HEK293T (cell line): ENCODE data around the gene DNAJC17.

ENCODE experiments used
- CTCF ChIA-PET: fragments of 350-600 bp; formaldehyde crosslinking; extraction: SDS; loops from one replicate; lab custom pipeline; 2021; ENCODE audit warnings: antibody characterized with exemption, inconsistent platforms; lab: Yijun Ruan, JAX
- POLR2A ChIA-PET: fragments of 350-600 bp; formaldehyde crosslinking; extraction: SDS; loops from one replicate; lab custom pipeline; 2020; ENCODE audit warnings: antibody characterized with exemption, inconsistent platforms; lab: Yijun Ruan, JAX
- DNase-seq: peaks from one replicate; pipeline ENCODE4 v3.0.0; 2012; ENCODE audit warnings: mixed read lengths; ENCODE audit errors: extremely low spot score
- ARNT ChIP-seq: fragments of 450-650 bp; IDR thresholded peaks from 2 replicates; pipeline ENCODE4 v1.6.1; 2017; ENCODE audit warnings: mild to moderate bottlenecking
- BHLHE40 ChIP-seq: fragments of 450-650 bp; IDR thresholded peaks from 2 replicates; pipeline ENCODE4 v1.6.1; 2016; ENCODE audit warnings: mild to moderate bottlenecking, moderate library complexity, borderline replicate concordance
- CTBP1 ChIP-seq: fragments of 450-650 bp; IDR thresholded peaks from 2 replicates; pipeline ENCODE4 v1.6.1; 2016; ENCODE audit warnings: borderline replicate concordance
- ELF4 ChIP-seq: fragments of 450-650 bp; IDR thresholded peaks from 2 replicates; pipeline ENCODE4 v1.6.1; 2017; ENCODE audit warnings: antibody characterized with exemption
- FOXA1 ChIP-seq: fragments of 450-650 bp; IDR thresholded peaks from 2 replicates; pipeline ENCODE4 v1.6.1; 2016; ENCODE audit warnings: mild to moderate bottlenecking
- FOXK2 ChIP-seq: fragments of 450-650 bp; IDR thresholded peaks from 2 replicates; pipeline ENCODE4 v1.6.1; 2016; ENCODE audit warnings: mild to moderate bottlenecking
- FOXM1 ChIP-seq: fragments of 450-650 bp; IDR thresholded peaks from 2 replicates; pipeline ENCODE4 v1.6.1; 2017; ENCODE audit warnings: mild to moderate bottlenecking, borderline replicate concordance
- HDGF ChIP-seq: fragments of 450-650 bp; IDR thresholded peaks from 2 replicates; pipeline ENCODE4 v1.6.1; 2017; ENCODE audit warnings: antibody characterized with exemption, borderline replicate concordance
- L3MBTL2 ChIP-seq: fragments of 450-650 bp; conservative IDR thresholded peaks from 2 replicates; pipeline ENCODE4 v1.6.1; 2016; ENCODE audit warnings: mild to moderate bottlenecking
- LEF1 ChIP-seq: fragments of 450-650 bp; IDR thresholded peaks from 2 replicates; pipeline ENCODE4 v1.6.1; 2017; ENCODE audit warnings: mild to moderate bottlenecking, borderline replicate concordance
- NFRKB ChIP-seq: fragments of 450-650 bp; IDR thresholded peaks from 2 replicates; pipeline ENCODE4 v1.6.1; 2016; ENCODE audit warnings: mild to moderate bottlenecking, moderate library complexity
- PKNOX1 ChIP-seq: fragments of 450-650 bp; IDR thresholded peaks from 2 replicates; pipeline ENCODE4 v1.6.1; 2016
- SP1 ChIP-seq: fragments of 450-650 bp; IDR thresholded peaks from 2 replicates; pipeline ENCODE4 v1.6.1; 2017
- SUZ12 ChIP-seq: fragments of 450-650 bp; IDR thresholded peaks from 2 replicates; pipeline ENCODE4 v1.6.1; 2016; ENCODE audit warnings: mild to moderate bottlenecking
- TARDBP ChIP-seq: fragments of 450-650 bp; IDR thresholded peaks from 2 replicates; pipeline ENCODE4 v1.6.1; 2016
- ZNF384 ChIP-seq: fragments of 450-650 bp; IDR thresholded peaks from 2 replicates; pipeline ENCODE4 v1.6.1; 2016

Gene DNAJC17

GRCh38 chr15:40830884-40831283, 23.6 kb upstream of the DNAJC17 start:
- CTCF ChIA-PET = no interaction called here
- TF ChIP-seq LEF1 (no peak), ZNF384 (no peak), FOXA1 (no peak), L3MBTL2 (no peak), BHLHE40 (no peak), PKNOX1 (no peak), FOXK2 (no peak)
- no peak for DNase-seq
- POLR2A ChIA-PET = no interaction called here

GRCh38 chr15:40829115-40829514, 21.8 kb upstream of the DNAJC17 start:
- DNase-seq = no peak
- TF ChIP-seq FOXA1 (no peak), FOXK2 (no peak), FOXM1 (no peak), NFRKB (no peak), ELF4 (no peak), BHLHE40 (no peak), L3MBTL2 (no peak), ARNT (no peak), TARDBP (no peak), CTBP1 (no peak), SP1 (no peak)
- CTCF ChIA-PET = interaction anchor here (1.2 kb wide), 1 partner anchor 29 kb away, joined by 4 read pairs; no protein-coding TSS in a partner anchor
- POLR2A ChIA-PET = interaction anchor here (1.3 kb wide), 1 partner anchor 22 kb away, joined by 5 read pairs; the partner anchor contains the start of genes DNAJC17 and ZFYVE19

- TF ChIP-seq L3MBTL2 (no peak), FOXK2 (no peak), SUZ12 (no peak), ELF4 (no peak), ZNF384 (no peak), SP1 (no peak), LEF1 (no peak), ARNT (no peak), TARDBP (no peak), FOXM1 (no peak), FOXA1 (no peak), BHLHE40 (no peak), PKNOX1 (no peak), CTBP1 (no peak), HDGF (no peak), NFRKB (no peak)
- DNase-seq = no peak
- CTCF ChIA-PET = no interaction called here
- POLR2A ChIA-PET = interaction anchor here (0.9 to 1.3 kb wide), 2 partner anchors 21 to 134 kb away, joined by 5 read pairs; partner anchors contain the start of genes DNAJC17, RAD51 and ZFYVE19
Measured at GRCh38 chr15:40828447-40829036, 21.3 kb upstream of the DNAJC17 start, which contains the start of gene PPP1R14D. Gene PPP1R14D (minus strand): TSS chr15:40828708. CDS start chr15:40828641, 67 bp downstream.

- TF ChIP-seq SP1 (no peak), PKNOX1 (no peak), TARDBP (no peak), ELF4 (no peak)
- ChIA-PET POLR2A (no interaction called here), CTCF (no interaction called here)
- DNase-seq = no peak
Measured at GRCh38 chr15:40826423-40827075, 19.3 kb upstream of the DNAJC17 start.

- DNase-seq = peak; percentile 1
- ChIA-PET CTCF (no interaction called here), POLR2A (no interaction called here)
- TF ChIP-seq SUZ12 = no peak
- no peak for TF ChIP-seq TARDBP
- no peak for TF ChIP-seq FOXK2
- no peak for TF ChIP-seq FOXA1
- no peak for TF ChIP-seq CTBP1
- TF ChIP-seq PKNOX1 = no peak
- no peak for TF ChIP-seq ZNF384
- TF ChIP-seq NFRKB = no peak
- TF ChIP-seq ARNT = no peak
- TF ChIP-seq BHLHE40 = no peak
- no peak for TF ChIP-seq SP1
- TF ChIP-seq LEF1 = no peak
- no peak for TF ChIP-seq L3MBTL2
- TF ChIP-seq ELF4 = no peak
- no peak for TF ChIP-seq FOXM1
- TF ChIP-seq HDGF = no peak
Measured at GRCh38 chr15:40825661-40826422, 18.6 kb upstream of the DNAJC17 start.
